ENCODE measurements around the gene CENPP. TPM values are rescaled to one million over a fixed set of nuclear protein-coding genes. Genes with fewer than 3 reads are reported as not detected.

The CENPP gene
- total and polyA plus RNA-seq, 2 donors from 2014 or later = 1.2 to 4.2 TPM

GRCh38 chr9:92384375-92384774 is 58.6 kb downstream of the CENPP start:
- intact Hi-C loops (cut with DNase I) = no loop called here
- no peak for DNase-seq
- no peaks in the 10 kb centered on the region for H3K36me3 ChIP-seq (ENCODE audit: control insufficient read depth in 2 of 3, insufficient read depth in 3 of 3, low read length in 3 of 3)
- H3K9me3 ChIP-seq (ENCODE audit: control insufficient read depth in 2 of 3, insufficient read depth in 1 of 3, low read length in 3 of 3) = no peaks in the 10 kb centered on the region
- no peak for FAIRE-seq
- no peak for TF ChIP-seq CTCF (IDR thresholded peaks at IDR 0.05; ENCODE audit: borderline replicate concordance, extremely low read depth, insufficient read depth)
- no peak overlapping the region for H3K27ac ChIP-seq (ENCODE audit: low read depth in 2 of 2, low read length in 2 of 2)
- no peaks in the 10 kb centered on the region for H3K27me3 ChIP-seq (ENCODE audit: control insufficient read depth, insufficient read depth, low read length)
- H3K4me1 ChIP-seq (ENCODE audit: control insufficient read depth in 2 of 3, insufficient read depth in 2 of 3, low read depth in 1 of 3, low read length in 3 of 3) = no peaks in the 10 kb centered on the region
- H3K4me3 ChIP-seq (ENCODE audit: low read length in 3 of 3) = no peak overlapping the region
- no peak overlapping the region for H3K9ac ChIP-seq (ENCODE audit: low read length in 3 of 3)

- H3K27me3 ChIP-seq (ENCODE audit: control insufficient read depth, insufficient read depth, low read length) = no peaks in the 10 kb centered on the region
- no peak for FAIRE-seq
- H3K4me3 ChIP-seq (ENCODE audit: low read length in 3 of 3) = no peak overlapping the region
- intact Hi-C loops (cut with DNase I) = no loop called here
- H3K4me1 ChIP-seq (ENCODE audit: control insufficient read depth in 2 of 3, insufficient read depth in 2 of 3, low read depth in 1 of 3, low read length in 3 of 3) = no peaks in the 10 kb centered on the region
- DNase-seq = no peak
- no peak overlapping the region for H3K9ac ChIP-seq (ENCODE audit: low read length in 3 of 3)
- H3K36me3 ChIP-seq (ENCODE audit: control insufficient read depth in 2 of 3, insufficient read depth in 3 of 3, low read length in 3 of 3) = no peaks in the 10 kb centered on the region
- H3K27ac ChIP-seq (ENCODE audit: low read depth in 2 of 2, low read length in 2 of 2) = no peak overlapping the region
- H3K9me3 ChIP-seq (ENCODE audit: control insufficient read depth in 2 of 3, insufficient read depth in 1 of 3, low read length in 3 of 3) = no peaks in the 10 kb centered on the region
- no peak for TF ChIP-seq CTCF (IDR thresholded peaks at IDR 0.05; ENCODE audit: borderline replicate concordance, extremely low read depth, insufficient read depth)
Measured at GRCh38 chr9:92385001-92385400, 59.2 kb downstream of the CENPP start.

DNA sequence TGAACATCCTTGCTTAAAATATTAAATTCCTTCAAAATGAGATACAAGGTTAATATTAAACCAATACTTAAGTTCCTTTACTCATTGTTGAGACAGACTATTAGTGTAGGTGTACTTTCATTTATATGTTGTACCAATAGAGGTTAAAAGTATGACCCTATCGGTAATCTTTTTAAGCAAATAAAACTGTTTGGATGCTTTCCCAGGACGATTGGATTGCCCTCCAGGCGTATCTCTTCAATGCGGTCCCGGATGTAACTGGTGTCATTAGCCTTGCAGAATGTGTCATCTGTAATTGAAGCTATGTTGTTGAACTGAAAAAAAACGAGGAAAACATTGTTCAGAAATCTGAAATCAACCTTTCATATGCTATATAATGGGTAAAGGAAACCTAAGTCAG is 59.7 kb downstream of the CENPP start:
- no peak for DNase-seq
- Histone ChIP-seq H3K36me3 (ENCODE audit: control insufficient read depth in 2 of 3, insufficient read depth in 3 of 3, low read length in 3 of 3) (no peaks in the 10 kb centered on the region), H3K4me3 (ENCODE audit: low read length in 3 of 3) (no peak overlapping the region), H3K4me1 (ENCODE audit: control insufficient read depth in 2 of 3, insufficient read depth in 2 of 3, low read depth in 1 of 3, low read length in 3 of 3) (no peaks in the 10 kb centered on the region), H3K27ac (ENCODE audit: low read depth in 2 of 2, low read length in 2 of 2) (no peak overlapping the region), H3K9ac (ENCODE audit: low read length in 3 of 3) (no peak overlapping the region), H3K9me3 (ENCODE audit: control insufficient read depth in 2 of 3, insufficient read depth in 1 of 3, low read length in 3 of 3) (no peaks in the 10 kb centered on the region), H3K27me3 (ENCODE audit: control insufficient read depth, insufficient read depth, low read length) (no peaks in the 10 kb centered on the region)
- TF ChIP-seq CTCF (IDR thresholded peaks at IDR 0.05; ENCODE audit: borderline replicate concordance, extremely low read depth, insufficient read depth) = no peak
- FAIRE-seq = no peak
- intact Hi-C loops (cut with DNase I) = no loop called here

DNA sequence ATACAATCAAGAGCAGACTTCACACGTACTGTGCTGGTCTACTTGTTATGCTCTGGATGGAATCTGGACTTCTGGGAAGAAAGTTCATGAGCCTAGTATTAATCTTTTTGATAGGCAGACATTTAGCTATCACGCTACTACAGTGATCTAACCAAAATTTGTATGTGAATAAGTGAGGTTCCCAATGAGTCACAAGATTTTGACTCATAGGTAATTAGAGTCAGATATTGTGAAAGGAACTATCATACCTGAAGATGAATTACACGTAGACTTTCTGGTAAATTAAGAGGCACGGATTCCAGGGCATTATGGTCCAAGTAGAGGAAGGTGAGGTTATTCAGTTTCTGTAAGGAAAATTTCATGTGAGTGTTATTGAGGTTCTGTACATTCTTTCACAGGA is 60.2 kb downstream of the CENPP start:
- no peak for TF ChIP-seq CTCF (IDR thresholded peaks at IDR 0.05; ENCODE audit: borderline replicate concordance, extremely low read depth, insufficient read depth)
- H3K4me1 ChIP-seq (ENCODE audit: control insufficient read depth in 2 of 3, insufficient read depth in 2 of 3, low read depth in 1 of 3, low read length in 3 of 3) = no peaks in the 10 kb centered on the region
- H3K27me3 ChIP-seq (ENCODE audit: control insufficient read depth, insufficient read depth, low read length) = no peaks in the 10 kb centered on the region
- intact Hi-C loops (cut with DNase I) = no loop called here
- no peak overlapping the region for H3K4me3 ChIP-seq (ENCODE audit: low read length in 3 of 3)
- no peak for FAIRE-seq
- no peaks in the 10 kb centered on the region for H3K36me3 ChIP-seq (ENCODE audit: control insufficient read depth in 2 of 3, insufficient read depth in 3 of 3, low read length in 3 of 3)
- DNase-seq = no peak
- no peaks in the 10 kb centered on the region for H3K9me3 ChIP-seq (ENCODE audit: control insufficient read depth in 2 of 3, insufficient read depth in 1 of 3, low read length in 3 of 3)
- H3K9ac ChIP-seq (ENCODE audit: low read length in 3 of 3) = no peak overlapping the region
- H3K27ac ChIP-seq (ENCODE audit: low read depth in 2 of 2, low read length in 2 of 2) = no peak overlapping the region

All from kidney (tissue), 14 donors.